Ascending aorta (tissue), 2 donors: ENCODE results near the gene ENOX1. TPM values are rescaled to one million over a fixed set of nuclear protein-coding genes. Genes with fewer than 3 reads are reported as not detected.
"Not testable (repeated sequence)": the region's sequence is repeated elsewhere in the genome, so short reads cannot be mapped to it uniquely, and the experiment has no call there.

Experiments used
- DNase-seq, 2 donors: peaks; one replicate each; pipeline ENCODE4 v3.0.0-alpha.2; 2019; ENCODE audit warnings: low spot score in 2 of 2
- H3K27ac ChIP-seq, 2 donors: fragments of 200-600 bp; sonication (generic); one replicate each; pipeline ENCODE4 v1.5.1; 2016 to 2017; ENCODE audit warnings: mild to moderate bottlenecking in 1 of 2
- H3K27me3 ChIP-seq: fragments of 200-600 bp; sonication (generic); one replicate; pipeline ENCODE4 v1.5.1; 2017
- H3K36me3 ChIP-seq, 2 donors: fragments of 200-600 bp; sonication (generic); one replicate each; pipeline ENCODE4 v1.5.1; 2016
- H3K4me1 ChIP-seq, 2 donors: fragments of 200-600 bp; sonication (generic); one replicate each; pipeline ENCODE4 v1.5.1; 2016 to 2017; ENCODE audit warnings: mild to moderate bottlenecking in 1 of 2
- H3K4me3 ChIP-seq, 2 donors: fragments of 200-600 bp; sonication (generic); one replicate each; pipeline ENCODE4 v1.5.1; 2016 to 2017; ENCODE audit warnings: mild to moderate bottlenecking in 1 of 2
- H3K9me3 ChIP-seq, 2 donors: fragments of 200-600 bp; sonication (generic); one replicate each; pipeline ENCODE4 v1.5.1; 2016
- CTCF ChIP-seq, 3 experiments: fragments of 200-600 bp in 2 of 3; fragments of 450-650 bp in 1 of 3; sonication (generic) in 2 of 3; IDR thresholded peaks; one replicate each; pipeline ENCODE4 v1.5.1; 2016 to 2019; ENCODE audit warnings: antibody characterized with exemption in 3 of 3, mild to moderate bottlenecking in 1 of 3, moderate library complexity in 1 of 3
- intact Hi-C: fragments of 100-400 bp; cut with DNase I; formaldehyde crosslinking; loops from one replicate; pipeline ENCODE4 v1.15.1; 2023
- total RNA-seq: library from RNA; depleted of rRNA; stranded (reverse); fragments of >200 nt; gene quantifications from one replicate; pipeline ENCODE4 v1.1.0, GENCODE V29; 2016

The ENOX1 gene
- total RNA-seq, 1 donor from 2014 or later, result 0.21 TPM

GRCh38 chr13:43171489-43171888, 615.3 kb downstream of the ENOX1 start:
- Histone ChIP-seq H3K27ac (no peak overlapping the region), H3K9me3 (no peaks in the 10 kb centered on the region), H3K27me3 (no peaks in the 10 kb centered on the region), H3K4me3 (no peak overlapping the region), H3K36me3 (no peaks in the 10 kb centered on the region), H3K4me1 (no peaks in the 10 kb centered on the region)
- no peak for DNase-seq
- intact Hi-C loops, result no loop called here
- TF ChIP-seq CTCF (IDR thresholded peaks at IDR 0.05), result no peak

GRCh38 chr13:43170506-43170905, 616.3 kb downstream of the ENOX1 start:
- H3K9me3 ChIP-seq, result no peaks in the 10 kb centered on the region
- H3K4me3 ChIP-seq, result no peak overlapping the region
- no peaks in the 10 kb centered on the region for H3K4me1 ChIP-seq
- H3K27me3 ChIP-seq, result no peaks in the 10 kb centered on the region
- intact Hi-C loops, result no loop called here
- H3K27ac ChIP-seq, result no peak overlapping the region
- TF ChIP-seq CTCF (IDR thresholded peaks at IDR 0.05), result no peak
- no peaks in the 10 kb centered on the region for H3K36me3 ChIP-seq
- DNase-seq, result no peak

GRCh38 chr13:43168434-43168833, 618.3 kb downstream of the ENOX1 start:
- H3K4me3 ChIP-seq, DNase-seq, intact Hi-C loops, H3K4me1 ChIP-seq, H3K27me3 ChIP-seq, H3K27ac ChIP-seq, H3K9me3 ChIP-seq, H3K36me3 ChIP-seq: not testable (repeated sequence)

GRCh38 chr13:43167731-43168130, 619.0 kb downstream of the ENOX1 start:
- DNase-seq, result no peak
- no peaks in the 10 kb centered on the region for H3K4me1 ChIP-seq
- no peak for TF ChIP-seq CTCF (IDR thresholded peaks at IDR 0.05)
- H3K27ac ChIP-seq, result no peak overlapping the region
- no peak overlapping the region for H3K4me3 ChIP-seq
- no peaks in the 10 kb centered on the region for H3K36me3 ChIP-seq
- H3K9me3 ChIP-seq, result no peaks in the 10 kb centered on the region
- no peaks in the 10 kb centered on the region for H3K27me3 ChIP-seq
- intact Hi-C loops, result no loop called here

GRCh38 chr13:43166644-43167457, 619.9 kb downstream of the ENOX1 start:
- DNase-seq, result no peak
- no peak for TF ChIP-seq CTCF (IDR thresholded peaks at IDR 0.05)
- H3K27me3 ChIP-seq, result no peaks in the 10 kb centered on the region
- intact Hi-C loops, result no loop called here
- H3K4me3 ChIP-seq, result no peak overlapping the region
- no peaks in the 10 kb centered on the region for H3K9me3 ChIP-seq
- no peak overlapping the region for H3K27ac ChIP-seq
- no peaks in the 10 kb centered on the region for H3K4me1 ChIP-seq
- no peaks in the 10 kb centered on the region for H3K36me3 ChIP-seq

Other genes starting within 250 kb of the ENOX1 start
- gene CCDC122, start 92.8 kb upstream of the ENOX1 start, total RNA-seq, result 0.64 TPM
- 6.3 TPM for gene LACC1, start 92.9 kb upstream of the ENOX1 start, total RNA-seq